Astrocyte (in vitro differentiated cells and primary cell): ENCODE results near the gene CBX8. TPM values are rescaled to one million over a fixed set of nuclear protein-coding genes. Genes with fewer than 3 reads are reported as not detected.
A peak's percentile ranks its signal among the peaks of the same experiment; 100 is the strongest.

ENCODE experiments used
- DNase-seq: peaks from one replicate; pipeline ENCODE4 v3.0.0-alpha.2; 2010; ENCODE audit warnings: low read depth
- FAIRE-seq: peaks from 2 replicates; lab custom pipeline; 2011; peaks lifted over from hg19 to GRCh38; lab: Jason Lieb, UNC
- H2AFZ ChIP-seq: 2 replicates; pipeline ENCODE4 v1.6.0; 2012; ENCODE audit warnings: low read depth, low read length, inconsistent platforms
- H3K27ac ChIP-seq: 2 replicates; pipeline ENCODE4 v1.5.1; 2011; ENCODE audit warnings: low read depth, low read length, inconsistent platforms
- H3K27me3 ChIP-seq: 2 replicates; pipeline ENCODE4 v1.6.0; 2011; ENCODE audit warnings: low read length, inconsistent platforms; ENCODE audit not compliant: insufficient read depth
- H3K36me3 ChIP-seq: 2 replicates; pipeline ENCODE4 v1.5.1; 2011; ENCODE audit warnings: low read length, inconsistent platforms; ENCODE audit not compliant: insufficient read depth
- H3K4me1 ChIP-seq: 2 replicates; pipeline ENCODE4 v1.5.1; 2011; ENCODE audit warnings: low read length, inconsistent platforms; ENCODE audit not compliant: insufficient read depth
- H3K4me2 ChIP-seq: 2 replicates; pipeline ENCODE4 v1.6.0; 2012; ENCODE audit warnings: low read length, inconsistent platforms
- H3K4me3 ChIP-seq: 2 replicates; pipeline ENCODE4 v1.5.1; 2011; ENCODE audit warnings: low read depth, mild to moderate bottlenecking, low read length, inconsistent platforms; ENCODE audit not compliant: insufficient read depth
- H3K79me2 ChIP-seq: 2 replicates; pipeline ENCODE4 v1.6.0; 2012; ENCODE audit warnings: mild to moderate bottlenecking, low read length, inconsistent platforms; ENCODE audit not compliant: insufficient read depth
- H3K9ac ChIP-seq: 2 replicates; pipeline ENCODE4 v1.6.0; 2012; ENCODE audit warnings: mild to moderate bottlenecking, low read length, inconsistent platforms
- H3K9me3 ChIP-seq: 2 replicates; pipeline ENCODE4 v1.5.1; 2012; ENCODE audit warnings: low read depth, mild to moderate bottlenecking, low read length, inconsistent platforms; ENCODE audit not compliant: insufficient read depth
- H4K20me1 ChIP-seq: 2 replicates; pipeline ENCODE4 v1.6.0; 2012; ENCODE audit warnings: low read length, inconsistent platforms; ENCODE audit not compliant: insufficient read depth
- H3K27ac Mint-ChIP-seq: one replicate; pipeline ENCODE4 v1.8.0; 2021; ENCODE audit warnings: mild to moderate bottlenecking, mixed read lengths; ENCODE audit not compliant: unreplicated experiment
- H3K27me3 Mint-ChIP-seq: one replicate; pipeline ENCODE4 v1.8.0; 2021; ENCODE audit warnings: low read depth, mixed read lengths; ENCODE audit not compliant: unreplicated experiment
- H3K36me3 Mint-ChIP-seq: one replicate; pipeline ENCODE4 v1.8.0; 2021; ENCODE audit warnings: low read depth, mixed read lengths; ENCODE audit not compliant: unreplicated experiment
- H3K4me1 Mint-ChIP-seq: one replicate; pipeline ENCODE4 v1.8.0; 2021; ENCODE audit warnings: low read depth, mixed read lengths; ENCODE audit not compliant: unreplicated experiment
- H3K4me3 Mint-ChIP-seq: one replicate; pipeline ENCODE4 v1.8.0; 2021; ENCODE audit warnings: mild to moderate bottlenecking, moderate library complexity, mixed read lengths; ENCODE audit not compliant: unreplicated experiment
- H3K9me3 Mint-ChIP-seq: one replicate; pipeline ENCODE4 v1.8.0; 2021; ENCODE audit warnings: mild to moderate bottlenecking, mixed read lengths; ENCODE audit not compliant: unreplicated experiment
- CTCF ChIP-seq: IDR thresholded peaks from 2 replicates; pipeline ENCODE4 v1.5.1; 2011; ENCODE audit warnings: low read depth, mild to moderate bottlenecking, inconsistent platforms, low read length, moderate library complexity; ENCODE audit not compliant: insufficient read depth
- EZH2 ChIP-seq: IDR thresholded peaks from 2 replicates; pipeline ENCODE4 v1.6.1; 2012; ENCODE audit warnings: mild to moderate bottlenecking, low read length, inconsistent platforms; ENCODE audit not compliant: insufficient read depth
- total RNA-seq: library from RNA; stranded (reverse); gene quantifications from 2 replicates; pipeline ENCODE4 v1.2.1, GENCODE V29; 2021

Gene CBX8
- total RNA-seq, 1 donor from 2014 or later, result 3.4 TPM

GRCh38 chr17:79777120-79777893 is 19.6 kb downstream of the CBX8 start:
- peak; percentile 20 for DNase-seq
- peaks cover 4% of the 10 kb centered on the region for H3K4me1 Mint-ChIP-seq
- H2AFZ ChIP-seq, result peak overlapping the region; percentile 41

GRCh38 chr17:79776376-79777119 is 20.3 kb downstream of the CBX8 start:
- H3K9me3 ChIP-seq, result no peaks in the 10 kb centered on the region
- H3K36me3 ChIP-seq, result no peaks in the 10 kb centered on the region
- H3K9ac ChIP-seq, result no peak overlapping the region
- no peak overlapping the region for H3K27ac ChIP-seq
- FAIRE-seq (no peak), DNase-seq (no peak)
- Mint-ChIP-seq H3K9me3 (no peaks in the 10 kb centered on the region), H3K27ac (no peak overlapping the region), H3K4me1 (peaks cover 4% of the 10 kb centered on the region), H3K36me3 (peaks cover 12% of the 10 kb centered on the region), H3K27me3 (peaks cover 65% of the 10 kb centered on the region), H3K4me3 (peak overlapping the region; percentile 81)
- H2AFZ ChIP-seq, result no peak overlapping the region
- H3K27me3 ChIP-seq, result peaks cover 39% of the 10 kb centered on the region
- H3K4me2 ChIP-seq, result peak overlapping the region; percentile 83
- H3K4me3 ChIP-seq, result no peak overlapping the region
- H3K79me2 ChIP-seq, result no peaks in the 10 kb centered on the region
- peaks cover 12% of the 10 kb centered on the region for H3K4me1 ChIP-seq
- TF ChIP-seq CTCF (no peak), EZH2 (no peak)
- H4K20me1 ChIP-seq, result peaks cover 13% of the 10 kb centered on the region

More at GRCh38 chr17:79777120-79777893, 19.6 kb downstream of the CBX8 start:
- no peak overlapping the region for H3K27ac Mint-ChIP-seq
- no peaks in the 10 kb centered on the region for H3K9me3 Mint-ChIP-seq
- peaks cover 12% of the 10 kb centered on the region for H3K4me1 ChIP-seq
- H3K27me3 ChIP-seq, result peaks cover 39% of the 10 kb centered on the region
- no peak for TF ChIP-seq CTCF
- no peak for TF ChIP-seq EZH2
- H3K27ac ChIP-seq, result no peak overlapping the region
- H3K4me2 ChIP-seq, result peak overlapping the region; percentile 83
- no peaks in the 10 kb centered on the region for H3K9me3 ChIP-seq
- no peaks in the 10 kb centered on the region for H3K36me3 ChIP-seq
- peaks cover 12% of the 10 kb centered on the region for H3K36me3 Mint-ChIP-seq
- no peak for FAIRE-seq
- peaks cover 64% of the 10 kb centered on the region for H3K27me3 Mint-ChIP-seq
- no peaks in the 10 kb centered on the region for H3K79me2 ChIP-seq
- H3K4me3 ChIP-seq, result peak overlapping the region; percentile 41
- peak overlapping the region; percentile 81 for H3K4me3 Mint-ChIP-seq
- peaks cover 13% of the 10 kb centered on the region for H4K20me1 ChIP-seq
- peak overlapping the region; percentile 53 for H3K9ac ChIP-seq
